ENCODE results near the gene TNFRSF1A. TPM values are rescaled to one million over a fixed set of nuclear protein-coding genes. Genes with fewer than 3 reads are reported as not detected.

The TNFRSF1A gene
- total and polyA plus RNA-seq, 9 of the 15 experiments (the other 6 are each of a cell fraction or from before 2014, with no cell fraction given) = 0.76 to 43.5 (median 30.0) TPM

DNA sequence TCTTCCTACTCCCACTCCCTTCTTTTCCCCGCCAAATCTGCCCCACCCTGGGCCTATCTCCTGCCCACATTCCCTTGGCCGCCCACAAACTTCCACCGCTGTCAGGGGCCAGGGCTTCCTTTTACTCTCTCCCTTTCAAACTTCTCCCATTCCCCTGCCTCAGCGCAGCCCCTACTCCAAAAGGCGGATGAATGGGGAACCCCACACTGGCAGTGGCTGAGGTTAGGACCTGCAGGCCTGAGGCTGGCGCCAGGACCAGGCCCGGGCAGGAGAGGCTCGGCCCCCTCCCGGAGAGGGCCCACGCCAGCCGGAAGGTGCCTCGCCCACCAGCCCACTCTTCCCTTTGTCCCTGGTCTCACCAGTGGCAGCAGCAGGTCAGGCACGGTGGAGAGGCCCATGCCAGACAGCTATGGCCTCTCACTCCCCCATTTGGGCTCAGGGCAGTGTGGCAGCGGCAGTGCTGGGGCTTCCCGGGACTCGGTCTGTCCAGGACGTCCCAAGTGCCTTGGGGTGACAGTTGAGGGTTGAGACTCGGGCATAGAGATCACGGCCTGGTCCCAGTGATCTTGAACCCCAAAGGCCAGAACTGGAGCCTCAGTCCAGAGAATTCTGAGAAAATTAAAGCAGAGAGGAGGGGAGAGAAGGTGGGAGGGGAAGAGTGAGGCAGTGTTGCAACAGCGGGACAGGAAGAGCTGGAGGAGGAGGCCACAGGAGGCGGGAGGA lies at the start of gene TNFRSF1A (continued):
- TF ChIP-seq NRF1 (conservative IDR thresholded peaks at IDR 0.05 in 1 of 2, IDR thresholded peaks at IDR 0.05 in 1 of 2) (no peak), ETV1 (tag; conservative IDR thresholded peaks at IDR 0.05; ENCODE audit: low read depth) (peak; percentile 81), SAP30 (IDR thresholded peaks at IDR 0.05; ENCODE audit: borderline replicate concordance, insufficient read depth, low read depth, low read length, poor library complexity, severe bottlenecking) (peak; percentile 26), ZNF133 (CRISPR knock-in tag; IDR thresholded peaks at IDR 0.05) (no peak), ARID1B (IDR thresholded peaks at IDR 0.05) (peak; percentile 66), ZNF224 (CRISPR knock-in tag; IDR thresholded peaks at IDR 0.05) (no peak), NFIC (IDR thresholded peaks at IDR 0.05) (no peak), TSC22D4 (tag; IDR thresholded peaks at IDR 0.05) (no peak), YBX1 (IDR thresholded peaks at IDR 0.05) (no peak), HLTF (IDR thresholded peaks at IDR 0.05) (0 out of 2 replicates have a peak, but pooled peaks have one; percentile 21), SETDB1 (IDR thresholded peaks at IDR 0.05; ENCODE audit: low read length) (no peak), IFI16 (CRISPR knock-in tag; IDR thresholded peaks at IDR 0.05) (no peak), DNMT1 (IDR thresholded peaks at IDR 0.05) (no peak), SNIP1 (IDR thresholded peaks at IDR 0.05; ENCODE audit: low read depth) (no peak), ZBTB17 (CRISPR knock-in tag; IDR thresholded peaks at IDR 0.05) (no peak), TAL1 (IDR thresholded peaks at IDR 0.05) (peak; percentile 50; the same call in 1 of the 2 replicates), ILK (tag; IDR thresholded peaks at IDR 0.05; ENCODE audit: borderline replicate concordance, low read depth) (no peak), ZBTB2 (IDR thresholded peaks at IDR 0.05) (no peak), TAF9B (IDR thresholded peaks at IDR 0.05; ENCODE audit: partially characterized antibody) (peak; percentile 64), ZNF12 (CRISPR knock-in tag; IDR thresholded peaks at IDR 0.05) (no peak), MNT (conservative IDR thresholded peaks at IDR 0.05) (peak in 1 of 2 experiments; percentile 47; a peak in 2 of 4 replicates), HEY1 (CRISPR knock-in tag; IDR thresholded peaks at IDR 0.05; ENCODE audit: borderline replicate concordance) (no peak), RBFOX2 (IDR thresholded peaks at IDR 0.05; ENCODE audit: low read depth, low read length) (peak; percentile 81)

Data from K562 (cell line).